B cell (primary cell): ENCODE data around the gene SEC31B. TPM values are rescaled to one million over a fixed set of nuclear protein-coding genes. Genes with fewer than 3 reads are reported as not detected.

Experiments used
- ATAC-seq: fragments of 200-7000 bp; cut with Tn5 transposase; one replicate; pipeline ENCODE4 v1.10.0; 2021; ENCODE audit warnings: low read depth, mild to moderate bottlenecking, moderate number of reproducible peaks, moderate library complexity
- CTCF ChIA-PET: fragments of 350-600 bp; sonication (Branson Sonifier 250); formaldehyde crosslinking; loops from one replicate; lab custom pipeline; 2021; ENCODE audit warnings: antibody characterized with exemption, inconsistent platforms; lab: Charles Lee
- POLR2A ChIA-PET: fragments of 350-600 bp; sonication (Branson Sonifier 250); formaldehyde crosslinking; loops from one replicate; lab custom pipeline; 2021; ENCODE audit warnings: antibody characterized with exemption; lab: Charles Lee
- DNase-seq: peaks from one replicate; pipeline ENCODE4 v3.0.0; 2013
- H2AFZ ChIP-seq: 2 replicates; pipeline ENCODE4 v1.6.1; 2012; ENCODE audit warnings: mild to moderate bottlenecking, low read depth, low read length; ENCODE audit not compliant: insufficient read depth, poor library complexity, severe bottlenecking
- H3K27ac ChIP-seq, 2 donors: 1 replicate in 1 of 2; 2 replicates in 1 of 2; pipeline ENCODE4 v1.5.1; 2012 to 2013; ENCODE audit warnings: low read length in 2 of 2, mild to moderate bottlenecking in 2 of 2, moderate library complexity in 1 of 2
- H3K27me3 ChIP-seq, 4 experiments: fragments of 200-600 bp in 1 of 4; sonication (generic) in 1 of 4; replicated peaks in 1 of 4; 1 replicate in 2 of 4; 2 replicates in 2 of 4; pipeline versions ENCODE4 v1.6.1 to v1.7.0; 2013 to 2016; ENCODE audit warnings: low read length in 3 of 4, mild to moderate bottlenecking in 2 of 4, mixed read lengths in 1 of 4, moderate library complexity in 1 of 4; ENCODE audit not compliant: insufficient read depth in 4 of 4, control insufficient read depth in 3 of 4; ENCODE audit errors: control extremely low read depth in 1 of 4
- H3K36me3 ChIP-seq, 2 experiments: replicated peaks in 1 of 2; 1 replicate in 1 of 2; 2 replicates in 1 of 2; pipeline versions ENCODE4 v1.6.1 to v1.7.1; 2013; ENCODE audit warnings: low read length in 1 of 2; ENCODE audit not compliant: insufficient read depth in 2 of 2, control insufficient read depth in 1 of 2; ENCODE audit errors: control extremely low read depth in 1 of 2, extremely low read depth in 1 of 2
- H3K4me1 ChIP-seq, 2 donors: fragments of 200-600 bp in 1 of 2; sonication (generic) in 1 of 2; 1 replicate in 1 of 2; 2 replicates in 1 of 2; pipeline versions ENCODE4 v1.5.1 to v1.6.1; 2013 to 2017; ENCODE audit warnings: low read length in 2 of 2; ENCODE audit not compliant: control insufficient read depth in 2 of 2, insufficient read depth in 2 of 2
- H3K4me2 ChIP-seq: replicated peaks from 2 replicates; pipeline ENCODE3; 2012; ENCODE audit warnings: mild to moderate bottlenecking, low read depth, low read length; ENCODE audit not compliant: poor library complexity, severe bottlenecking
- H3K4me3 ChIP-seq, 5 experiments: fragments of 200-600 bp in 1 of 5; sonication (generic) in 1 of 5; 1 replicate in 3 of 5; 2 replicates in 2 of 5; pipeline versions ENCODE4 v1.5.1 to v1.7.0; 2011 to 2016; ENCODE audit warnings: low read length in 4 of 5, mild to moderate bottlenecking in 4 of 5, low read depth in 2 of 5, control low read depth in 1 of 5, moderate library complexity in 1 of 5; ENCODE audit not compliant: insufficient read depth in 1 of 5; ENCODE audit errors: control extremely low read depth in 1 of 5, extremely low read depth in 1 of 5
- H3K79me2 ChIP-seq: fragments of 200-600 bp; sonication (generic); one replicate; pipeline ENCODE4 v1.6.0; 2016; ENCODE audit warnings: low read length; ENCODE audit not compliant: control insufficient read depth, insufficient read depth
- H3K9ac ChIP-seq: fragments of 200-600 bp; sonication (generic); 2 replicates; pipeline ENCODE4 v1.6.1; 2017; ENCODE audit warnings: mild to moderate bottlenecking, low read length, moderate library complexity
- H3K9me3 ChIP-seq, 3 donors: one replicate each; pipeline versions ENCODE4 v1.6.1 to v1.7.1; 2013; ENCODE audit warnings: low read length in 2 of 3; ENCODE audit not compliant: control insufficient read depth in 2 of 3, insufficient read depth in 1 of 3; ENCODE audit errors: control extremely low read depth in 1 of 3
- H4K20me1 ChIP-seq: 2 replicates; pipeline ENCODE4 v1.6.0; 2012; ENCODE audit warnings: mild to moderate bottlenecking, low read length; ENCODE audit not compliant: insufficient read depth, control insufficient read depth, poor library complexity, severe bottlenecking
- H3K27ac Mint-ChIP-seq: one replicate; pipeline ENCODE4 v1.8.0; 2021; ENCODE audit warnings: mixed read lengths
- H3K27me3 Mint-ChIP-seq: one replicate; pipeline ENCODE4 v1.8.0; 2021; ENCODE audit warnings: mixed read lengths
- H3K4me1 Mint-ChIP-seq: one replicate; pipeline ENCODE4 v1.8.0; 2021; ENCODE audit warnings: mixed read lengths
- H3K4me3 Mint-ChIP-seq: one replicate; pipeline ENCODE4 v1.8.0; 2021; ENCODE audit warnings: mixed read lengths
- H3K9me3 Mint-ChIP-seq: one replicate; pipeline ENCODE4 v1.8.0; 2022; ENCODE audit warnings: mixed read lengths; ENCODE audit not compliant: insufficient read depth
- CTCF ChIP-seq: fragments of 200-600 bp; IDR thresholded peaks from one replicate; pipeline ENCODE4 v1.8.0; 2022; ENCODE audit warnings: antibody characterized with exemption, mild to moderate bottlenecking
- EZH2 ChIP-seq: IDR thresholded peaks from 2 replicates; pipeline ENCODE4 v1.6.1; 2012; ENCODE audit warnings: borderline replicate concordance, low read depth, mild to moderate bottlenecking, moderate library complexity, low read length; ENCODE audit not compliant: insufficient read depth, poor library complexity, severe bottlenecking
- WGBS: methylation state at CpG from one replicate; pipeline ENCODE4 v1.1.5; 2013; ENCODE audit warnings: missing lambda C conversion rate; ENCODE audit not compliant: insufficient coverage; 5-methylcytosine and 5-hydroxymethylcytosine counted together
- intact Hi-C: fragments of 100-400 bp; cut with micrococcal nuclease; formaldehyde crosslinking; loops from one replicate; pipeline ENCODE4 v1.10.0; 2022
- polyA plus RNA-seq: library from polyadenylated mRNA; depleted of rRNA; stranded (reverse); fragments of >200 nt; gene quantifications from 2 replicates; pipeline ENCODE4 v1.2.3, GENCODE V29; 2012
- total RNA-seq, 2 donors: library from RNA; stranded (reverse); fragments of 120-200 nt in 1 of 2; gene quantifications; 1 replicate in 1 of 2; 2 replicates in 1 of 2; pipeline versions ENCODE4 v1.2.3 to v1.2.4, GENCODE V29; 2013 to 2022

SEC31B gene
- total and polyA plus RNA-seq, 2 donors (not counting 1 experiment from before 2014, with no cell fraction given), result 36.3 to 45.7 TPM

- H3K4me2 ChIP-seq, result no peak overlapping the region
- no peaks in the 10 kb centered on the region for H3K4me1 Mint-ChIP-seq
- no peak for ATAC-seq
- TF ChIP-seq CTCF (no peak), EZH2 (no peak)
- no peak overlapping the region for H3K27ac ChIP-seq
- peaks cover 0 to 5% (median 2%) of the 10 kb centered on the region in 4 experiments for H3K27me3 ChIP-seq
- H3K36me3 ChIP-seq, result no peaks in the 10 kb centered on the region
- H3K4me1 ChIP-seq, result no peaks in the 10 kb centered on the region
- no peaks in the 10 kb centered on the region for H4K20me1 ChIP-seq
- intact Hi-C loops, result no loop called here
- H3K27me3 Mint-ChIP-seq, result peaks cover 29% of the 10 kb centered on the region
- H3K4me3 Mint-ChIP-seq, result no peak overlapping the region
- H2AFZ ChIP-seq, result no peak overlapping the region
- no CpG with 5 or more reads among the region's 1 CpG for WGBS
- no peak overlapping the region for H3K27ac Mint-ChIP-seq
- no peak overlapping the region for H3K4me3 ChIP-seq
- H3K9me3 ChIP-seq, result peaks cover 1 to 7% (median 4%) of the 10 kb centered on the region in 3 donors
- H3K79me2 ChIP-seq, result no peaks in the 10 kb centered on the region
- ChIA-PET POLR2A (no interaction called here), CTCF (interaction anchor here (0.6 kb wide), 1 partner anchor 13 kb away, joined by 3 read pairs; no protein-coding TSS in a partner anchor)
- DNase-seq, result no peak
- peaks cover 3% of the 10 kb centered on the region for H3K9me3 Mint-ChIP-seq
- H3K9ac ChIP-seq, result no peak overlapping the region
Observed at GRCh38 chr10:100447663-100448062, 72.0 kb downstream of the SEC31B start.

GRCh38 chr10:100446130-100446761 is 73.4 kb downstream of the SEC31B start:
- Mint-ChIP-seq H3K4me3 (no peak overlapping the region), H3K27ac (no peak overlapping the region), H3K4me1 (no peaks in the 10 kb centered on the region), H3K9me3 (peaks cover 3% of the 10 kb centered on the region), H3K27me3 (peaks cover 18% of the 10 kb centered on the region)
- ATAC-seq, result no peak
- no peaks in the 10 kb centered on the region for H3K36me3 ChIP-seq
- 75% methylated on average over 1 of the region's 4 CpGs for WGBS
- intact Hi-C loops, result no loop called here
- no peak for DNase-seq
- ChIA-PET CTCF (interaction anchor here (2.1 kb wide), 1 partner anchor 13 kb away, joined by 10 read pairs; no protein-coding TSS in a partner anchor), POLR2A (no interaction called here)
- H3K79me2 ChIP-seq, result no peaks in the 10 kb centered on the region
- H3K27ac ChIP-seq, result no peak overlapping the region
- H3K9me3 ChIP-seq, result peaks cover 1 to 7% (median 4%) of the 10 kb centered on the region in 3 donors
- no peak overlapping the region for H3K4me3 ChIP-seq
- peaks cover 0 to 5% (median 0%) of the 10 kb centered on the region in 4 experiments for H3K27me3 ChIP-seq
- H3K4me2 ChIP-seq, result no peak overlapping the region
- no peak overlapping the region for H3K9ac ChIP-seq
- TF ChIP-seq CTCF, result no peak
- TF ChIP-seq EZH2, result no peak
- H4K20me1 ChIP-seq, result no peaks in the 10 kb centered on the region
- H3K4me1 ChIP-seq, result no peaks in the 10 kb centered on the region
- no peak overlapping the region for H2AFZ ChIP-seq
